HG03439 (cell line): ENCODE measurements around the gene CD5L.

Experiments used
- ATAC-seq: cut with Tn5 transposase; IDR thresholded peaks from one replicate; pipeline ENCODE4 v1.9.1; 2021; ENCODE audit warnings: mild to moderate bottlenecking, moderate library complexity; ENCODE audit not compliant: unreplicated experiment

The CD5L gene

GRCh38 chr1:157819215-157819614 is 22.4 kb downstream of the CD5L start:
- no peak for ATAC-seq

GRCh38 chr1:157813269-157813668 is 28.3 kb downstream of the CD5L start:
- no peak for ATAC-seq

- ATAC-seq = peak; percentile 87
Observed at GRCh38 chr1:157806431-157807149, 35.0 kb downstream of the CD5L start.

GRCh38 chr1:157803851-157804250 is 37.8 kb downstream of the CD5L start:
- no peak for ATAC-seq

- no peak for ATAC-seq
Observed at GRCh38 chr1:157799996-157800395, 41.6 kb downstream of the CD5L start.

- ATAC-seq = no peak
Observed at GRCh38 chr1:157798211-157798610, 43.4 kb downstream of the CD5L start.

- ATAC-seq = no peak
Observed at GRCh38 chr1:157785248-157785647, 56.4 kb downstream of the CD5L start.

- no peak for ATAC-seq
Observed at GRCh38 chr1:157784801-157785200, 56.8 kb downstream of the CD5L start.

- ATAC-seq = no peak
Observed at GRCh38 chr1:157782931-157783330, 58.7 kb downstream of the CD5L start.

GRCh38 chr1:157781048-157781447 is 60.6 kb downstream of the CD5L start:
- ATAC-seq = peak; percentile 44
